ENCODE measurements around the gene MACROD2.

Gene MACROD2

GRCh38 chr20:14553774-14554534, 558.6 kb downstream of the MACROD2 start:
- no peak for DNase-seq

- no peak for DNase-seq
Observed at GRCh38 chr20:14555676-14556075, 560.4 kb downstream of the MACROD2 start.

- no peak for DNase-seq
Observed at GRCh38 chr20:14556206-14556605, 560.9 kb downstream of the MACROD2 start.

- no peak for DNase-seq
Observed at GRCh38 chr20:14559612-14560011, 564.3 kb downstream of the MACROD2 start.

GRCh38 chr20:14561741-14562221, 566.5 kb downstream of the MACROD2 start:
- DNase-seq: no peak

GRCh38 chr20:14562981-14563380, 567.7 kb downstream of the MACROD2 start:
- no peak for DNase-seq

- DNase-seq: no peak
Observed at GRCh38 chr20:14566505-14566904, 571.2 kb downstream of the MACROD2 start.

GRCh38 chr20:14568225-14568624, 572.9 kb downstream of the MACROD2 start:
- no peak for DNase-seq

- no peak for DNase-seq
Observed at GRCh38 chr20:14568701-14569100, 573.4 kb downstream of the MACROD2 start.

- DNase-seq: no peak
Observed at GRCh38 chr20:14569641-14570040, 574.3 kb downstream of the MACROD2 start.

GRCh38 chr20:14570811-14571210, 575.5 kb downstream of the MACROD2 start:
- DNase-seq: no peak

- DNase-seq: no peak
Observed at GRCh38 chr20:14573676-14574075, 578.4 kb downstream of the MACROD2 start.

- no peak for DNase-seq
Observed at GRCh38 chr20:14576196-14576877, 581.0 kb downstream of the MACROD2 start.

- no peak for DNase-seq
Observed at GRCh38 chr20:14580418-14581074, 585.2 kb downstream of the MACROD2 start.

GRCh38 chr20:14581731-14582130, 586.4 kb downstream of the MACROD2 start:
- DNase-seq: no peak

- DNase-seq: no peak
Observed at GRCh38 chr20:14582855-14583254, 587.5 kb downstream of the MACROD2 start.

- no peak for DNase-seq
Observed at GRCh38 chr20:14583413-14583812, 588.1 kb downstream of the MACROD2 start.

- DNase-seq: no peak
Observed at GRCh38 chr20:14589383-14589782, 594.1 kb downstream of the MACROD2 start.

GRCh38 chr20:14595051-14595450, 599.7 kb downstream of the MACROD2 start:
- DNase-seq: no peak

- DNase-seq: no peak
Observed at GRCh38 chr20:14597206-14597715, 601.9 kb downstream of the MACROD2 start.

- no peak for DNase-seq
Observed at GRCh38 chr20:14599613-14600012, 604.3 kb downstream of the MACROD2 start.

- DNase-seq: no peak
Observed at GRCh38 chr20:14600527-14600926, 605.2 kb downstream of the MACROD2 start.

- no peak for DNase-seq
Observed at GRCh38 chr20:14604143-14604542, 608.8 kb downstream of the MACROD2 start.

Data from stimulated activated CD8-positive, alpha-beta memory T cell treated with anti-CD3 and anti-CD28 coated beads, Interleukin-4, amount 100 ng/mL, for 48 hours (primary cell).